ENCODE measurements around the gene CCT4. TPM values are rescaled to one million over a fixed set of nuclear protein-coding genes. Genes with fewer than 3 reads are reported as not detected.

The CCT4 gene
- total RNA-seq, 1 donor from 2014 or later: 204 TPM

Small RNA genes within 50 kb of the gene (small RNA-seq; reads per million reads assigned to genes)
- gene RF00019: not detected

Other genes with a start within 250 kb of the CCT4 start
- 30.3 TPM for gene FAM161A, start 34.6 kb downstream of the CCT4 start, total RNA-seq
- 37.3 TPM for gene COMMD1, start 17.0 kb upstream of the CCT4 start, total RNA-seq

Data from occipital lobe (tissue), 2 donors.